ENCODE measurements around the gene OR2A12.
A peak's percentile ranks its signal among the peaks of the same experiment; 100 is the strongest.
"Not testable (repeated sequence)": the region's sequence is repeated elsewhere in the genome, so short reads cannot be mapped to it uniquely, and the experiment has no call there.

OR2A12 gene

GRCh38 chr7:144050093-144050492, 36.0 kb upstream of the OR2A12 start:
- no peak for DNase-seq (ENCODE audit: extremely low read depth, low read depth)
- no peak for TF ChIP-seq CTCF (IDR thresholded peaks at IDR 0.05; ENCODE audit: low read depth, low read length, missing control alignments)
- no peak overlapping the region for H3K4me3 ChIP-seq (replicated peaks; ENCODE audit: low read depth, low read length)

- not testable (repeated sequence) for DNase-seq (ENCODE audit: extremely low read depth, low read depth); H3K4me3 ChIP-seq (replicated peaks; ENCODE audit: low read depth, low read length)
Observed at GRCh38 chr7:144050884-144051283, 35.2 kb upstream of the OR2A12 start.

GRCh38 chr7:144057954-144058353, 28.1 kb upstream of the OR2A12 start:
- no peak overlapping the region for H3K4me3 ChIP-seq (replicated peaks; ENCODE audit: low read depth, low read length)
- no peak for DNase-seq (ENCODE audit: extremely low read depth, low read depth)
- no peak for TF ChIP-seq CTCF (IDR thresholded peaks at IDR 0.05; ENCODE audit: low read depth, low read length, missing control alignments)

GRCh38 chr7:144063710-144064109, 22.4 kb upstream of the OR2A12 start:
- DNase-seq (ENCODE audit: extremely low read depth, low read depth) = no peak
- peak; percentile 41 for TF ChIP-seq CTCF (IDR thresholded peaks at IDR 0.05; ENCODE audit: low read depth, low read length, missing control alignments)

GRCh38 chr7:144069511-144069910, 16.6 kb upstream of the OR2A12 start, which contains the start of gene OR2A25:
Gene OR2A25, plus strand, starts transcription at chr7:144069811. Its CDS starts 4,409 bp downstream, at chr7:144074220.
- H3K4me3 ChIP-seq (replicated peaks; ENCODE audit: low read depth, low read length) = no peak within 1 kb of the TSS
- no peak for TF ChIP-seq CTCF (IDR thresholded peaks at IDR 0.05; ENCODE audit: low read depth, low read length, missing control alignments)
- DNase-seq (ENCODE audit: extremely low read depth, low read depth) = no peak

More at GRCh38 chr7:144063710-144064109, 22.4 kb upstream of the OR2A12 start:
- no peak overlapping the region for H3K4me3 ChIP-seq (replicated peaks; ENCODE audit: low read depth, low read length)

GRCh38 chr7:144069953-144070352, 16.1 kb upstream of the OR2A12 start:
- H3K4me3 ChIP-seq (replicated peaks; ENCODE audit: low read depth, low read length) = no peak overlapping the region
- TF ChIP-seq CTCF (IDR thresholded peaks at IDR 0.05; ENCODE audit: low read depth, low read length, missing control alignments) = no peak
- DNase-seq (ENCODE audit: extremely low read depth, low read depth) = no peak

- TF ChIP-seq CTCF (IDR thresholded peaks at IDR 0.05; ENCODE audit: low read depth, low read length, missing control alignments) = no peak
- no peak for DNase-seq (ENCODE audit: extremely low read depth, low read depth)
- no peak overlapping the region for H3K4me3 ChIP-seq (replicated peaks; ENCODE audit: low read depth, low read length)
Observed at GRCh38 chr7:144074374-144074773, 11.7 kb upstream of the OR2A12 start.
